D341Med (cell line): ENCODE data around the gene SAFB2.

Experiments used
- DNase-seq: peaks from one replicate; pipeline ENCODE4 v3.0.0; 2012; ENCODE audit warnings: low spot score

The SAFB2 gene

GRCh38 chr19:5579697-5580096 lies 42.9 kb downstream of the SAFB2 start:
- DNase-seq, result no peak

GRCh38 chr19:5579286-5579685 lies 43.3 kb downstream of the SAFB2 start:
- DNase-seq, result no peak

GRCh38 chr19:5578097-5578846 lies 44.3 kb downstream of the SAFB2 start:
- peak; percentile 93 for DNase-seq

- DNase-seq, result no peak
Measured at GRCh38 chr19:5575590-5575989, 47.0 kb downstream of the SAFB2 start.

- DNase-seq, result peak; percentile 82
Measured at GRCh38 chr19:5572556-5573286, 49.9 kb downstream of the SAFB2 start.

GRCh38 chr19:5571777-5572176 lies 50.8 kb downstream of the SAFB2 start:
- DNase-seq, result no peak

- DNase-seq, result no peak
Measured at GRCh38 chr19:5567970-5568407, 54.6 kb downstream of the SAFB2 start.

GRCh38 chr19:5567360-5567969 lies 55.1 kb downstream of the SAFB2 start, which contains the start of gene TINCR:
TSS of gene TINCR (minus strand) at chr19:5567953.
- DNase-seq, result peak; percentile 85

GRCh38 chr19:5564930-5565329 lies 57.6 kb downstream of the SAFB2 start:
- no peak for DNase-seq

- DNase-seq, result no peak
Measured at GRCh38 chr19:5563935-5564612, 58.5 kb downstream of the SAFB2 start.

- peak; percentile 57 for DNase-seq
Measured at GRCh38 chr19:5563008-5563431, 59.6 kb downstream of the SAFB2 start.

- no peak for DNase-seq
Measured at GRCh38 chr19:5562280-5562679, 60.3 kb downstream of the SAFB2 start.

GRCh38 chr19:5561559-5561958 lies 61.0 kb downstream of the SAFB2 start:
- no peak for DNase-seq

GRCh38 chr19:5560156-5560555 lies 62.4 kb downstream of the SAFB2 start:
- no peak for DNase-seq

GRCh38 chr19:5559804-5560133 lies 62.8 kb downstream of the SAFB2 start:
- no peak for DNase-seq

GRCh38 chr19:5558101-5558621 lies 64.4 kb downstream of the SAFB2 start:
- DNase-seq, result no peak

GRCh38 chr19:5557691-5558090 lies 64.9 kb downstream of the SAFB2 start:
- DNase-seq, result no peak

- no peak for DNase-seq
Measured at GRCh38 chr19:5554828-5555227, 67.7 kb downstream of the SAFB2 start.

GRCh38 chr19:5553892-5554291 lies 68.7 kb downstream of the SAFB2 start:
- DNase-seq, result no peak

GRCh38 chr19:5547881-5548280 lies 74.7 kb downstream of the SAFB2 start:
- DNase-seq, result peak; percentile 80

- no peak for DNase-seq
Measured at GRCh38 chr19:5545984-5546383, 76.6 kb downstream of the SAFB2 start.

GRCh38 chr19:5545051-5545450 lies 77.5 kb downstream of the SAFB2 start:
- DNase-seq, result no peak
